Measurements from ENCODE around the gene SLC35F3. TPM values are rescaled to one million over a fixed set of nuclear protein-coding genes. Genes with fewer than 3 reads are reported as not detected.
"Not testable (repeated sequence)": the region's sequence is repeated elsewhere in the genome, so short reads cannot be mapped to it uniquely, and the experiment has no call there.

The SLC35F3 gene
- polyA plus RNA-seq, 1 experiment, result 0.06 TPM

DNA sequence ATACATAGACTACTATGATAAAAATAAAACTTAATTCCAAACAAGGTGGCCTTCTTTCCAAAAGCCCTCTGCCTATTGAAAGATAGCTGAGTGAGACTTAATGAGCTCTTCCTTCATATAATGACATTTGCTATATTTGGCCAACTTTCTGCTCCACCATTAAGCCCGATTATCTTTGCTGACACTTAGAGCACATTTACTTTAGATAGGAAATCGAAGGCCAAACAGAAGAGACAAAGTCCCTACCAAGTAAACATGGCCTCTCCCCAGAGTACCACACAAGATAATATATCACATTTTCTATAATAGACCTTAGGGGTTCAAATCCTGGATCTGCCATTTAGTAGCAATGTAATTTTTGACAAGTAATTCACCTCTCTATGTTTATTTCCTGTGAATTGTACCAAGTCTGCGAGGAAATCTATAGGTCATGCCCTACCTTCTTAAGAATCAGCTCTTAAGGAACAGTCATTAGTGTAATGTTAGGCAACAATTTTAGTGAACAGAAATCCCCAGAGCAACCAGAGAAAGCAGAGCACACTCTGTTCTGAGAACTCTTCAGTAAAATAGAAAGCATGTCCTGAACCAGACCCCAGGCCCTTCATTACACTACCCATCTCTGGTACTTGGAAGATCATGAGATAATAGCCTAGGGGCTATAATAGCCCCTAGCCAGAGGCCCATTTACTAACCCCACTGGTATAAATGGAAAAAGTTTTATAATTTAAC lies 451.5 kb downstream of the SLC35F3 start:
- ChIA-PET CTCF (no interaction called here), POLR2A (no interaction called here)
- TF ChIP-seq, protein P1, sequence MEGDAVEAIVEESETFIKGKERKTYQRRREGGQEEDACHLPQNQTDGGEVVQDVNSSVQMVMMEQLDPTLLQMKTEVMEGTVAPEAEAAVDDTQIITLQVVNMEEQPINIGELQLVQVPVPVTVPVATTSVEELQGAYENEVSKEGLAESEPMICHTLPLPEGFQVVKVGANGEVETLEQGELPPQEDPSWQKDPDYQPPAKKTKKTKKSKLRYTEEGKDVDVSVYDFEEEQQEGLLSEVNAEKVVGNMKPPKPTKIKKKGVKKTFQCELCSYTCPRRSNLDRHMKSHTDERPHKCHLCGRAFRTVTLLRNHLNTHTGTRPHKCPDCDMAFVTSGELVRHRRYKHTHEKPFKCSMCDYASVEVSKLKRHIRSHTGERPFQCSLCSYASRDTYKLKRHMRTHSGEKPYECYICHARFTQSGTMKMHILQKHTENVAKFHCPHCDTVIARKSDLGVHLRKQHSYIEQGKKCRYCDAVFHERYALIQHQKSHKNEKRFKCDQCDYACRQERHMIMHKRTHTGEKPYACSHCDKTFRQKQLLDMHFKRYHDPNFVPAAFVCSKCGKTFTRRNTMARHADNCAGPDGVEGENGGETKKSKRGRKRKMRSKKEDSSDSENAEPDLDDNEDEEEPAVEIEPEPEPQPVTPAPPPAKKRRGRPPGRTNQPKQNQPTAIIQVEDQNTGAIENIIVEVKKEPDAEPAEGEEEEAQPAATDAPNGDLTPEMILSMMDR (IDR thresholded peaks at IDR 0.05; ENCODE audit: insufficient read depth, low read depth, low read length), result no peak
- Histone ChIP-seq H3K36me3 (ENCODE audit: control insufficient read depth, insufficient read depth, low read length) (no peaks in the 10 kb centered on the region), H3K27me3 (ENCODE audit: control insufficient read depth, insufficient read depth, low read length) (peaks cover 3% of the 10 kb centered on the region; the same call in 1 of the 2 replicates), H3K4me3 (ENCODE audit: low read depth, low read length) (no peak overlapping the region)
- DNase-seq (ENCODE audit: low read depth), result no peak

DNA sequence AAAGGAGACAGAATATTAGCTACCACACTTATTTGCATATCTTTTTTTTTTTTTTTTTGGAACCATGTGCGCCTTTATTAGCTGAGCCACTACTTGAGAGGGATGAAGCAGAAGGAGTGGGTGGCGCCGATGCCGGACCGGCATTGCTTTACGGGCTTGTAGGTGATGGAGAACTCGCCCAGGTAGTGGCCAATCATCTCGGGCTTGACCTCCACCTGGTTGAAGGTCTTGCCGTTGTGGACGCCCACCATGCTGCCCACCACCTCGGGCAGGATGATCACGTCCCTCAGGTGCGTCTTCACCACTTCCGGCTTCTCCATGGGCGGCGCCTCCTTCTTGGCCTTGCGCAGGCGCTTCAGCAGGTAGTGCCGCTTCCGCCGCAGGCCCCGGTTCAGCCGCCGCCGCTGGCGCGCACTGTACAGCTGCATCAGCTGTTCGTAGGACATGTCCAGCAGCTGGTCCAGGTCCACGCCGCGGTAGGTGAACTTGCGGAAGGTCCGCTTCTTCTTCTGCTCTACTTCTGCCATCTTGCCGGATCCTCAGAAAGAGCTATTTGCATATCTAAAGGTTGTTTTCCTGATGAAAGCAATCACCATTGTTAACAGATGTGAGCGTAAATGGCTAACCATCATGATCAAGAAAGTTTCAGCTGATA lies 452.3 kb downstream of the SLC35F3 start:
- H3K36me3 ChIP-seq (ENCODE audit: control insufficient read depth, insufficient read depth, low read length); POLR2A ChIA-PET; H3K27me3 ChIP-seq (ENCODE audit: control insufficient read depth, insufficient read depth, low read length); DNase-seq (ENCODE audit: low read depth): not testable (repeated sequence)
- H3K4me3 ChIP-seq (ENCODE audit: low read depth, low read length), result peak overlapping the region; percentile 9
- CTCF ChIA-PET, result interaction anchor here (1.0 kb wide), 1 partner anchor 47 kb away, joined by 3 read pairs; no protein-coding TSS in a partner anchor

DNA sequence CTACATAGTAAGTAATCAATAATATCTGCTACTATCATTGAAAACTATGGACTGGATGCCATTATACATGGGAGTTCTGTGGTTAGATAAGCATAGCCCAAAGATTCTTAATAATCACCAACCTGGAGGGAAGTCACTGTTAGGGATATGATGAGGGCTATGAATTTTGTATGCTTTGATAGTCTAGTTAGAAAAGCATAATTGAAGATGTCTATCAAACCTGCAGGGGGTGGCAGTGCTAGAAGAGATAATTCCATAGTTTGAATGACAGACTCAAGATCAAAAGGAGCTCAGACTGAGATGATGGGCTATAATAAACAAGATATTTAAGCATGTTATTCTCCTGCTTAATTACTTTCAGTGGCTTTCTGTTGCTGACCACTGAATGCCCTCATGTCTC lies 453.4 kb downstream of the SLC35F3 start:
- CTCF ChIA-PET, result interaction anchor here (1.3 kb wide), 1 partner anchor 9 kb away, joined by 3 read pairs; no protein-coding TSS in a partner anchor

DNA sequence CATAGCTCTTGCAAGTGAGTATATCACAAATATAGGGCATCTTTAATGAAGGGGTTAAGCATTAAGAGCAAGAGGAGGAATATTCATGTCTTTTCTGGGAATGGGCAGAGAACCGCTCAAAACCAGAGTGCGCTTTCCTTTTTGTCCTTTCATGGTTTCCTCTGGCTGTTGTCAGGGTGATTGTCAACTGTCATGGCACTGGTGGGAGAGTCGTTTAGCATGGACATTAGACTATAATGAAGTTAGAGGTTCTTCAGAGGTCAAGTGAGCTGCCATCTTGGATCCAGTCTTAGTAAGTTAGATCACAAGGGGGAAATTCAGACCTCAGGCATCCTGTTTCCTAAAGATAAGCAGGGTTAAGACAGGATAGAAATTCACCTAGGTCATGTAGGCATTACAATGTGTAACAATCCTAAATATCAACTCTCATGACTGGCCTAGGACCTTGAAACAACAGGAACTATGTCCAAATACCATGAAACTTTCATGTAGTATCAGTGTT lies 456.7 kb downstream of the SLC35F3 start:
- DNase-seq (ENCODE audit: low read depth), result no peak

More for the DNA sequence above, 453.4 kb downstream of the SLC35F3 start:
- Histone ChIP-seq H3K36me3 (ENCODE audit: control insufficient read depth, insufficient read depth, low read length) (no peaks in the 10 kb centered on the region), H3K4me3 (ENCODE audit: low read depth, low read length) (no peak overlapping the region), H3K27me3 (ENCODE audit: control insufficient read depth, insufficient read depth, low read length) (peaks cover 2% of the 10 kb centered on the region; the same call in 1 of the 2 replicates)
- TF ChIP-seq, protein P1 (IDR thresholded peaks at IDR 0.05; ENCODE audit: insufficient read depth, low read depth, low read length), result no peak
- POLR2A ChIA-PET, result no interaction called here
- DNase-seq (ENCODE audit: low read depth), result no peak

DNA sequence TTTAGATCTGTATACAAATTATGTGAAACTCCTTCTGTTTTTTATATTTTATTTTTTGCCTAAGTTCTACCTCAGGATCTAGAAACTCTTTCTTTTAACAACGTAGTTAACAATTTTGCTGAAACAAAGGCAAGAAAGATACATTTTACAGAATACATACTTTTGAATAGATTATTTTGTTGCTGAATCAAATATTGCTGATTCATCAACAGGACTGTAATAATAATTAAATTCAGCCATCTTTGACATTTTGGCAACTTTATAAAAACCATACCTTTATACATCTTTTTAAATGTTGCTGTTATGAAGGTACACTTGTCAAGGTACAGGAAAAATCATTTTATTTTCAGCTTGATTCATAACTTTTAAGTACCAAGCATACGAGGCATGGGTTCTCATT lies 458.1 kb downstream of the SLC35F3 start:
- Histone ChIP-seq H3K36me3 (ENCODE audit: control insufficient read depth, insufficient read depth, low read length) (no peaks in the 10 kb centered on the region), H3K27me3 (ENCODE audit: control insufficient read depth, insufficient read depth, low read length) (peaks cover 2% of the 10 kb centered on the region; the same call in 1 of the 2 replicates), H3K4me3 (ENCODE audit: low read depth, low read length) (no peak overlapping the region)
- ChIA-PET POLR2A (no interaction called here), CTCF (no interaction called here)
- DNase-seq (ENCODE audit: low read depth), result no peak
- TF ChIP-seq, protein P1 (IDR thresholded peaks at IDR 0.05; ENCODE audit: insufficient read depth, low read depth, low read length), result no peak

More for the DNA sequence above, 456.7 kb downstream of the SLC35F3 start:
- ChIA-PET POLR2A (no interaction called here), CTCF (no interaction called here)
- Histone ChIP-seq H3K4me3 (ENCODE audit: low read depth, low read length) (no peak overlapping the region), H3K36me3 (ENCODE audit: control insufficient read depth, insufficient read depth, low read length) (no peaks in the 10 kb centered on the region), H3K27me3 (ENCODE audit: control insufficient read depth, insufficient read depth, low read length) (peaks cover 2% of the 10 kb centered on the region; the same call in 1 of the 2 replicates)
- TF ChIP-seq, protein P1 (IDR thresholded peaks at IDR 0.05; ENCODE audit: insufficient read depth, low read depth, low read length), result no peak

Data from BJ (cell line).